IMR-90 (cell line): ENCODE measurements around the gene MEGF10. TPM values are rescaled to one million over a fixed set of nuclear protein-coding genes. Genes with fewer than 3 reads are reported as not detected.

Experiments used
- ATAC-seq: fragments of 200-7000 bp; cut with Tn5 transposase; 2 replicates; pipeline ENCODE4 v1.9.1; 2020; ENCODE audit warnings: low read depth, mild to moderate bottlenecking, moderate library complexity
- BruUV-seq: library from RNA; stranded (reverse); fragments of 400-500 nt; replicated peaks from 2 replicates; lab custom pipeline; 2021; lab: Mats Ljungman, UMichigan
- CTCF ChIA-PET: fragments of 300-600 bp; formaldehyde crosslinking; extraction: SDS; loops from one replicate; lab custom pipeline; 2021; ENCODE audit warnings: antibody characterized with exemption; lab: Yijun Ruan, JAX
- POLR2A ChIA-PET: fragments of 300-600 bp; sonication (Branson Sonifier 250); formaldehyde crosslinking; loops from one replicate; lab custom pipeline; 2022; ENCODE audit warnings: antibody characterized with exemption; ENCODE audit not compliant: unreplicated experiment; lab: Charles Lee
- DNase-seq: peaks from one replicate; pipeline ENCODE4 v3.0.0; 2013
- H2AFZ ChIP-seq: replicated peaks from 2 replicates; pipeline ENCODE3; 2013; ENCODE audit warnings: low read length, mild to moderate bottlenecking; ENCODE audit not compliant: poor library complexity
- H2AK5ac ChIP-seq: 2 replicates; pipeline ENCODE4 v1.6.1; 2013; ENCODE audit warnings: low read depth, low read length, inconsistent platforms
- H2AK9ac ChIP-seq: replicated peaks from 2 replicates; pipeline ENCODE3; 2013; ENCODE audit warnings: mild to moderate bottlenecking, low read depth, low read length, moderate library complexity; ENCODE audit not compliant: poor library complexity
- H2BK120ac ChIP-seq: 2 replicates; pipeline ENCODE4 v1.6.1; 2013; ENCODE audit warnings: low read depth, low read length, inconsistent platforms
- H2BK15ac ChIP-seq: 3 replicates; pipeline ENCODE4 v1.6.1; 2013; ENCODE audit warnings: low read depth, low read length, inconsistent platforms
- H2BK20ac ChIP-seq: 2 replicates; pipeline ENCODE4 v1.6.1; 2013; ENCODE audit warnings: low read depth, mild to moderate bottlenecking, inconsistent platforms, low read length, moderate library complexity
- H2BK5ac ChIP-seq: 2 replicates; pipeline ENCODE4 v1.6.1; 2013; ENCODE audit warnings: mild to moderate bottlenecking, low read depth, low read length, inconsistent platforms; ENCODE audit not compliant: poor library complexity, severe bottlenecking
- H3K14ac ChIP-seq: replicated peaks from 2 replicates; pipeline ENCODE4 v1.6.1; 2013; ENCODE audit warnings: low read depth, low read length, inconsistent platforms
- H3K18ac ChIP-seq: 2 replicates; pipeline ENCODE4 v1.6.1; 2013; ENCODE audit warnings: low read depth, low read length, control low read depth
- H3K23ac ChIP-seq: 2 replicates; pipeline ENCODE4 v1.6.1; 2013; ENCODE audit warnings: low read depth, low read length, inconsistent platforms
- H3K27ac ChIP-seq: 2 replicates; pipeline ENCODE4 v1.5.1; 2013; ENCODE audit warnings: mild to moderate bottlenecking, control low read depth, low read length; ENCODE audit not compliant: insufficient read depth
- H3K27me3 ChIP-seq: 2 replicates; pipeline ENCODE4 v1.6.1; 2013; ENCODE audit warnings: low read length; ENCODE audit not compliant: control insufficient read depth, insufficient read depth
- H3K36me3 ChIP-seq: 2 replicates; pipeline ENCODE4 v1.6.1; 2013; ENCODE audit warnings: low read length, mixed read lengths; ENCODE audit not compliant: control insufficient read depth, insufficient read depth
- H3K4ac ChIP-seq: 2 replicates; pipeline ENCODE4 v1.6.1; 2013; ENCODE audit warnings: low read depth, low read length, inconsistent platforms
- H3K4me1 ChIP-seq: 2 replicates; pipeline ENCODE4 v1.6.1; 2013; ENCODE audit warnings: low read length, mixed read lengths; ENCODE audit not compliant: control insufficient read depth, insufficient read depth
- H3K4me2 ChIP-seq: 2 replicates; pipeline ENCODE4 v1.6.1; 2013; ENCODE audit warnings: low read depth, mild to moderate bottlenecking, control low read depth, low read length, moderate library complexity
- H3K4me3 ChIP-seq: 2 replicates; pipeline ENCODE4 v1.5.1; 2013; ENCODE audit warnings: low read depth, mild to moderate bottlenecking, control low read depth, low read length, moderate library complexity; ENCODE audit not compliant: insufficient read depth
- H3K56ac ChIP-seq: 2 replicates; pipeline ENCODE4 v1.6.1; 2013; ENCODE audit warnings: low read length, inconsistent platforms; ENCODE audit not compliant: insufficient read depth; ENCODE audit errors: extremely low read depth
- H3K79me1 ChIP-seq, 2 experiments: 2 replicates each; pipeline ENCODE4 v1.6.1; 2013; ENCODE audit warnings: low read length in 2 of 2, inconsistent platforms in 1 of 2, low read depth in 1 of 2
- H3K9ac ChIP-seq: 2 replicates; pipeline ENCODE4 v1.6.1; 2013; ENCODE audit warnings: low read depth, low read length, control low read depth
- H3K9me1 ChIP-seq: 2 replicates; pipeline ENCODE4 v1.6.1; 2013; ENCODE audit warnings: low read length, inconsistent platforms; ENCODE audit not compliant: insufficient read depth
- H3K9me3 ChIP-seq: 2 replicates; pipeline ENCODE4 v1.6.1; 2013; ENCODE audit warnings: low read length; ENCODE audit not compliant: control insufficient read depth, insufficient read depth
- H4K20me1 ChIP-seq: 2 replicates; pipeline ENCODE4 v1.6.1; 2013; ENCODE audit warnings: low read length, inconsistent platforms; ENCODE audit not compliant: insufficient read depth
- H4K5ac ChIP-seq: 2 replicates; pipeline ENCODE4 v1.6.1; 2013; ENCODE audit warnings: mild to moderate bottlenecking, low read depth, low read length, control low read depth
- H4K8ac ChIP-seq, 2 experiments: 2 replicates each; pipeline ENCODE4 v1.6.1; 2013; ENCODE audit warnings: low read depth in 2 of 2, low read length in 2 of 2, control low read depth in 1 of 2, inconsistent platforms in 1 of 2
- H4K91ac ChIP-seq: 2 replicates; pipeline ENCODE4 v1.6.1; 2013; ENCODE audit warnings: low read depth, low read length, inconsistent platforms; ENCODE audit not compliant: insufficient read depth
- MAFK ChIP-seq: IDR thresholded peaks from 2 replicates; pipeline ENCODE4 v1.6.1; 2012; ENCODE audit warnings: low read depth, low read length, improper control_type of control experiment
- NFE2L2 ChIP-seq: fragments of 150-350 bp; IDR thresholded peaks from 2 replicates; pipeline ENCODE4 v1.6.1; 2016; ENCODE audit warnings: low read depth, mild to moderate bottlenecking, low read length
- RFX5 ChIP-seq: IDR thresholded peaks from 2 replicates; pipeline ENCODE4 v1.8.0; 2012; ENCODE audit warnings: low read depth, mild to moderate bottlenecking, low read length, moderate library complexity
- WGBS, 2 experiments: methylation state at CpG; one replicate each; pipeline versions ENCODE4 v1.1.5 to v1.1.7; 2013; ENCODE audit warnings: missing lambda C conversion rate in 2 of 2; ENCODE audit not compliant: insufficient read length in 1 of 2; ENCODE audit errors: extremely low coverage in 2 of 2; 5-methylcytosine and 5-hydroxymethylcytosine counted together
- dilution Hi-C: fragments of 300-500 bp; cut with HindIII; formaldehyde crosslinking; loops from one replicate; pipeline ENCODE4 v1.14.3; 2018; ENCODE audit warnings: low sequenced_read_pairs; ENCODE audit not compliant: unreplicated experiment
- in situ Hi-C: fragments of 300-500 bp; cut with MboI; formaldehyde crosslinking; loops from 3 replicates; pipeline ENCODE4 v1.14.3; 2019; ENCODE audit warnings: low sequenced_read_pairs, inconsistent platforms, mixed read lengths
- intact Hi-C: fragments of 100-400 bp; cut with micrococcal nuclease; formaldehyde crosslinking; loops from 2 replicates; pipeline ENCODE4 v1.10.0; 2022
- polyA plus RNA-seq, 3 experiments: library from polyadenylated mRNA; depleted of rRNA; stranded (reverse); fragments of >200 nt; gene quantifications; 2 replicates each; pipeline ENCODE4 v1.2.3, GENCODE V29; 2012; ENCODE audit warnings: low replicate concordance in 1 of 3
- total RNA-seq: library from RNA; depleted of rRNA; stranded (reverse); fragments of >200 nt; gene quantifications from 2 replicates; pipeline ENCODE4 v1.2.3, GENCODE V29; 2012

MEGF10 gene
- total and polyA plus RNA-seq, 2 of the 4 experiments (the other 2 are of a cell fraction): not detected

DNA sequence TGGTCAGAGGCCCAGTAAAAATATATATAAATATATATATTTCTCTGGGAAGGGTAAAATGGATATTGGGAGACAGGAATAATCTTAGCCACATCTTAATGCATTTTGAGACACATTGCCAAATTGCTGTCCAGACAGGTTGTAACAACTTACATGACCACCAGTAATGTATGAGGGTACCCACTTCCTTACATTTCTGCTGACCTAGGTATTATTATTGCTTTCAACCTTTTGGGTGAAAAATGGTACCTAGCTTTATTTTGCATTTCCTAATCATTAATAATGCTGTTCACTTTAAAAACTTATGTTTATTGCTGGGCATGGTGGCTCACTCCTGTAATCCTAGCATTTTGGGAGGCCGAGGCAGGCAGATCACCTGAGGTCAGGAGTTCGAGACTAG is 61.5 kb downstream of the MEGF10 start:
- H3K9me1 ChIP-seq: no peaks in the 10 kb centered on the region
- no peak overlapping the region for H4K5ac ChIP-seq
- H3K36me3 ChIP-seq: no peaks in the 10 kb centered on the region
- H4K91ac ChIP-seq: no peak overlapping the region
- peaks cover 11% of the 10 kb centered on the region; the same call in 1 of the 2 replicates for H3K27me3 ChIP-seq
- ATAC-seq: no peak
- no TSS peak for BruUV-seq
- no peak overlapping the region for H3K18ac ChIP-seq
- H3K9me3 ChIP-seq: no peaks in the 10 kb centered on the region
- in situ Hi-C loops: no loop called here
- DNase-seq: no peak
- CTCF ChIA-PET: interaction anchor here (1.8 kb wide), 1 partner anchor 10 kb away, joined by 4 read pairs; no protein-coding TSS in a partner anchor
- WGBS, 2 experiments: no CpG with 5 or more reads among the region's 2 CpGs
- no peak overlapping the region for H3K56ac ChIP-seq
- H2AFZ ChIP-seq: no peak overlapping the region
- POLR2A ChIA-PET: no interaction called here
- H2AK5ac ChIP-seq: no peak overlapping the region
- H2BK5ac ChIP-seq: no peak overlapping the region
- H3K14ac ChIP-seq: no peak overlapping the region
- H4K8ac ChIP-seq: no peak overlapping the region
- H3K4ac ChIP-seq: no peak overlapping the region
- dilution Hi-C loops: no loop called here
- no peak overlapping the region for H3K4me2 ChIP-seq
- H2BK15ac ChIP-seq: no peak overlapping the region
- no peak overlapping the region for H3K4me3 ChIP-seq
- no peak overlapping the region for H3K27ac ChIP-seq
- H4K20me1 ChIP-seq: no peaks in the 10 kb centered on the region
- TF ChIP-seq NFE2L2: no peak
- TF ChIP-seq MAFK: peak; percentile 80
- TF ChIP-seq RFX5: no peak
- H2BK120ac ChIP-seq: no peak overlapping the region
- no peak overlapping the region for H2BK20ac ChIP-seq
- no peak overlapping the region for H3K23ac ChIP-seq
- no peaks in the 10 kb centered on the region for H3K79me1 ChIP-seq
- intact Hi-C loops: no loop called here
- no peak overlapping the region for H3K9ac ChIP-seq
- no peak overlapping the region for H2AK9ac ChIP-seq
- no peaks in the 10 kb centered on the region for H3K4me1 ChIP-seq
